Bronchial epithelial cell (primary cell): ENCODE data around the gene CX3CR1. TPM values are rescaled to one million over a fixed set of nuclear protein-coding genes. Genes with fewer than 3 reads are reported as not detected.

Experiments used
- DNase-seq: peaks from one replicate; pipeline ENCODE4 v3.0.0-alpha.2; 2010; ENCODE audit warnings: low read depth
- FAIRE-seq: peaks from 2 replicates; lab custom pipeline; 2011; peaks lifted over from hg19 to GRCh38; lab: Jason Lieb, UNC
- H3K27me3 ChIP-seq: 2 replicates; pipeline ENCODE4 v1.5.1; 2011; ENCODE audit warnings: low read length; ENCODE audit not compliant: control insufficient read depth, insufficient read depth
- H3K36me3 ChIP-seq: 2 replicates; pipeline ENCODE4 v1.5.1; 2011; ENCODE audit warnings: low read length; ENCODE audit not compliant: control insufficient read depth, insufficient read depth
- H3K4me3 ChIP-seq: 2 replicates; pipeline ENCODE4 v1.5.1; 2011; ENCODE audit warnings: mild to moderate bottlenecking, low read depth, low read length, control low read depth
- CTCF ChIP-seq: IDR thresholded peaks from 2 replicates; pipeline ENCODE4 v1.5.1; 2011; ENCODE audit warnings: mild to moderate bottlenecking, moderate library complexity, low read length, control low read depth, inconsistent platforms; ENCODE audit not compliant: insufficient read depth, severe bottlenecking
- total RNA-seq: library from RNA; depleted of rRNA; stranded (reverse); fragments of >200 nt; gene quantifications from 2 replicates; pipeline ENCODE4 v1.2.1, GENCODE V29; 2014

The CX3CR1 gene
- total RNA-seq, 1 donor from 2014 or later = not detected

- TF ChIP-seq CTCF = no peak
- no peaks in the 10 kb centered on the region for H3K27me3 ChIP-seq
- H3K4me3 ChIP-seq = no peak overlapping the region
- FAIRE-seq (no peak), DNase-seq (no peak)
- H3K36me3 ChIP-seq = no peaks in the 10 kb centered on the region
These were observed 53.6 kb downstream of the CX3CR1 start for GRCh38 chr3:39226106-39226741.

- DNase-seq (no peak), FAIRE-seq (no peak)
- H3K27me3 ChIP-seq = peaks cover 3% of the 10 kb centered on the region
- H3K36me3 ChIP-seq = no peaks in the 10 kb centered on the region
- H3K4me3 ChIP-seq = no peak overlapping the region
- no peak for TF ChIP-seq CTCF
These were observed 55.5 kb downstream of the CX3CR1 start for GRCh38 chr3:39224288-39224687.

GRCh38 chr3:39222939-39223338 is 56.9 kb downstream of the CX3CR1 start:
- no peak overlapping the region for H3K4me3 ChIP-seq
- H3K27me3 ChIP-seq = peaks cover 6% of the 10 kb centered on the region
- DNase-seq (no peak), FAIRE-seq (no peak)
- H3K36me3 ChIP-seq = no peaks in the 10 kb centered on the region
- TF ChIP-seq CTCF = no peak

GRCh38 chr3:39222462-39222861 is 57.4 kb downstream of the CX3CR1 start:
- TF ChIP-seq CTCF = no peak
- FAIRE-seq = no peak
- no peaks in the 10 kb centered on the region for H3K36me3 ChIP-seq
- DNase-seq = no peak
- H3K27me3 ChIP-seq = peaks cover 6% of the 10 kb centered on the region
- no peak overlapping the region for H3K4me3 ChIP-seq

- no peak overlapping the region for H3K4me3 ChIP-seq
- no peak for FAIRE-seq
- no peak for TF ChIP-seq CTCF
- no peak for DNase-seq
- H3K27me3 ChIP-seq = peaks cover 6% of the 10 kb centered on the region
- no peaks in the 10 kb centered on the region for H3K36me3 ChIP-seq
These were observed 58.7 kb downstream of the CX3CR1 start for GRCh38 chr3:39221141-39221530.

- H3K27me3 ChIP-seq = peaks cover 6% of the 10 kb centered on the region
- FAIRE-seq = no peak
These were observed 59.3 kb downstream of the CX3CR1 start for GRCh38 chr3:39220407-39221140.

More at GRCh38 chr3:39220407-39221140, 59.3 kb downstream of the CX3CR1 start:
- no peak for DNase-seq
- Histone ChIP-seq H3K4me3 (no peak overlapping the region), H3K36me3 (no peaks in the 10 kb centered on the region)
- TF ChIP-seq CTCF = no peak
